H9 (cell line): Measurements from ENCODE around the gene CALML4. TPM values are rescaled to one million over a fixed set of nuclear protein-coding genes. Genes with fewer than 3 reads are reported as not detected.
"Not testable (repeated sequence)": the region's sequence is repeated elsewhere in the genome, so short reads cannot be mapped to it uniquely, and the experiment has no call there.

Experiments used
- DNase-seq: peaks from one replicate; pipeline ENCODE4 v3.0.0-alpha.2; 2017
- H2AFZ ChIP-seq: one replicate; pipeline ENCODE4 v1.6.1; 2013; ENCODE audit warnings: mild to moderate bottlenecking, low read length, control low read depth, moderate library complexity
- H2AK5ac ChIP-seq: 2 replicates; pipeline ENCODE4 v1.6.1; 2013; ENCODE audit warnings: low read length, control low read depth, mixed read lengths; ENCODE audit not compliant: insufficient read length
- H2BK120ac ChIP-seq: one replicate; pipeline ENCODE4 v1.6.1; 2013; ENCODE audit warnings: low read depth, mild to moderate bottlenecking, low read length, control low read depth, inconsistent platforms; ENCODE audit not compliant: poor library complexity, severe bottlenecking
- H2BK12ac ChIP-seq: 2 replicates; pipeline ENCODE4 v1.6.1; 2013; ENCODE audit warnings: low read length, control low read depth, mixed read lengths, low read depth; ENCODE audit not compliant: insufficient read length
- H2BK15ac ChIP-seq: 2 replicates; pipeline ENCODE4 v1.6.1; 2013; ENCODE audit warnings: low read depth, low read length, control low read depth
- H2BK20ac ChIP-seq: one replicate; pipeline ENCODE4 v1.6.1; 2013; ENCODE audit warnings: low read depth, mild to moderate bottlenecking, low read length, control low read depth, inconsistent platforms; ENCODE audit not compliant: poor library complexity, severe bottlenecking
- H2BK5ac ChIP-seq: 2 replicates; pipeline ENCODE4 v1.6.1; 2013; ENCODE audit warnings: low read length, control low read depth, mixed read lengths; ENCODE audit not compliant: insufficient read length
- H3K14ac ChIP-seq: 2 replicates; pipeline ENCODE4 v1.6.1; 2013; ENCODE audit warnings: low read length, control low read depth; ENCODE audit not compliant: insufficient read depth
- H3K18ac ChIP-seq: 2 replicates; pipeline ENCODE4 v1.6.1; 2013; ENCODE audit warnings: low read depth, mild to moderate bottlenecking, mixed read lengths, low read length, control low read depth; ENCODE audit not compliant: insufficient read length
- H3K23ac ChIP-seq: 2 replicates; pipeline ENCODE4 v1.6.1; 2013; ENCODE audit warnings: low read length, control low read depth, mixed read lengths, low read depth; ENCODE audit not compliant: insufficient read length
- H3K23me2 ChIP-seq: 2 replicates; pipeline ENCODE4 v1.6.1; 2013; ENCODE audit warnings: low read depth, mild to moderate bottlenecking, mixed read lengths, low read length, control low read depth; ENCODE audit not compliant: insufficient read length, poor library complexity, severe bottlenecking
- H3K27ac ChIP-seq: 2 replicates; pipeline ENCODE4 v1.5.1; 2013; ENCODE audit warnings: low read length, control low read depth, mixed read lengths, low read depth; ENCODE audit not compliant: insufficient read length
- H3K27me3 ChIP-seq: 2 replicates; pipeline ENCODE4 v1.6.1; 2013; ENCODE audit warnings: low read length, control low read depth, inconsistent platforms; ENCODE audit not compliant: insufficient read depth
- H3K4ac ChIP-seq: 2 replicates; pipeline ENCODE4 v1.6.1; 2013; ENCODE audit warnings: low read depth, mild to moderate bottlenecking, control low read depth, inconsistent platforms, low read length, moderate library complexity
- H3K4me1 ChIP-seq: 2 replicates; pipeline ENCODE4 v1.6.1; 2013; ENCODE audit warnings: low read length, control low read depth, inconsistent platforms; ENCODE audit not compliant: insufficient read depth
- H3K4me2 ChIP-seq: 2 replicates; pipeline ENCODE4 v1.6.1; 2013; ENCODE audit warnings: low read length, control low read depth, mixed read lengths; ENCODE audit not compliant: insufficient read length, insufficient read depth
- H3K56ac ChIP-seq: 2 replicates; pipeline ENCODE4 v1.6.1; 2013; ENCODE audit warnings: low read depth, mild to moderate bottlenecking, mixed read lengths, low read length, control low read depth; ENCODE audit not compliant: insufficient read length
- H3K79me1 ChIP-seq: 2 replicates; pipeline ENCODE4 v1.6.1; 2013; ENCODE audit warnings: low read depth, mild to moderate bottlenecking, moderate library complexity, low read length, control low read depth, inconsistent platforms; ENCODE audit not compliant: insufficient read depth, poor library complexity, severe bottlenecking
- H3K79me2 ChIP-seq: 2 replicates; pipeline ENCODE4 v1.6.1; 2013; ENCODE audit warnings: low read length, control low read depth, inconsistent platforms; ENCODE audit not compliant: insufficient read depth
- H3K9ac ChIP-seq: 2 replicates; pipeline ENCODE4 v1.6.1; 2013; ENCODE audit warnings: low read length, control low read depth, mixed read lengths; ENCODE audit not compliant: insufficient read length; ENCODE audit errors: extremely low read depth
- H3K9me3 ChIP-seq: one replicate; pipeline ENCODE4 v1.6.1; 2013; ENCODE audit warnings: low read depth, low read length, inconsistent platforms; ENCODE audit not compliant: control insufficient read depth
- H3T11ph ChIP-seq: one replicate; pipeline ENCODE4 v1.6.1; 2013; ENCODE audit warnings: mild to moderate bottlenecking, low read length, control low read depth, inconsistent platforms
- H4K20me1 ChIP-seq: one replicate; pipeline ENCODE4 v1.6.1; 2013; ENCODE audit not compliant: control insufficient read depth, insufficient read length, insufficient read depth
- H4K5ac ChIP-seq: 2 replicates; pipeline ENCODE4 v1.6.1; 2013; ENCODE audit warnings: low read depth, mild to moderate bottlenecking, mixed read lengths, low read length, control low read depth; ENCODE audit not compliant: insufficient read length
- H4K8ac ChIP-seq: replicated peaks from 2 replicates; pipeline ENCODE4 v1.6.1; 2013; ENCODE audit warnings: low read length, control low read depth, mixed read lengths, low read depth; ENCODE audit not compliant: insufficient read length
- H4K91ac ChIP-seq: 2 replicates; pipeline ENCODE4 v1.6.1; 2013; ENCODE audit warnings: low read depth, mild to moderate bottlenecking, moderate library complexity, mixed read lengths, low read length, control low read depth; ENCODE audit not compliant: insufficient read length
- H3K27ac Mint-ChIP-seq, 3 experiments: 2 replicates in 2 of 3; 3 replicates in 1 of 3; pipeline ENCODE4 v1.8.0; 2020 to 2021; ENCODE audit warnings: mixed read lengths in 3 of 3, mild to moderate bottlenecking in 1 of 3, moderate library complexity in 1 of 3
- H3K27me3 Mint-ChIP-seq: 2 replicates; pipeline ENCODE4 v1.8.0; 2021; ENCODE audit warnings: low read depth, mild to moderate bottlenecking, moderate library complexity, mixed read lengths
- H3K36me3 Mint-ChIP-seq, 3 experiments: 2 replicates in 2 of 3; 3 replicates in 1 of 3; pipeline ENCODE4 v1.8.0; 2020 to 2021; ENCODE audit warnings: low read depth in 3 of 3, mixed read lengths in 3 of 3; ENCODE audit not compliant: insufficient read depth in 1 of 3
- H3K4me1 Mint-ChIP-seq, 2 experiments: 2 replicates each; pipeline ENCODE4 v1.8.0; 2020; ENCODE audit warnings: mixed read lengths in 2 of 2
- H3K4me3 Mint-ChIP-seq, 2 experiments: 2 replicates in 1 of 2; 3 replicates in 1 of 2; pipeline ENCODE4 v1.8.0; 2020 to 2021; ENCODE audit warnings: mild to moderate bottlenecking in 2 of 2, mixed read lengths in 2 of 2, moderate library complexity in 1 of 2
- H3K9me3 Mint-ChIP-seq, 2 experiments: 2 replicates in 1 of 2; 3 replicates in 1 of 2; pipeline ENCODE4 v1.8.0; 2020; ENCODE audit warnings: mild to moderate bottlenecking in 2 of 2, mixed read lengths in 2 of 2, moderate library complexity in 1 of 2
- CTCF ChIP-seq: fragments of 200-600 bp; sonication (generic); conservative IDR thresholded peaks from 3 replicates; pipeline ENCODE4 v1.8.0; 2021; ENCODE audit warnings: antibody characterized with exemption, mild to moderate bottlenecking
- WGBS: extraction: QIAGEN DNeasy Blood & Tissue Kit; methylation state at CpG from one replicate; pipeline ENCODE4 v1.1.7; 2013; ENCODE audit warnings: missing lambda C conversion rate, low lambda C conversion rate, mixed read lengths; ENCODE audit not compliant: insufficient read length; ENCODE audit errors: extremely low coverage; 5-methylcytosine and 5-hydroxymethylcytosine counted together
- total RNA-seq: library from RNA; stranded (reverse); gene quantifications from 2 replicates; pipeline ENCODE4 v1.2.1, GENCODE V29; 2021

The CALML4 gene
- total RNA-seq, 1 experiment from 2014 or later, result 11.8 TPM

- no peak for TF ChIP-seq CTCF
- no peaks in the 10 kb centered on the region for H3K4me1 ChIP-seq
- no peak overlapping the region for H3K4ac ChIP-seq
- no peak overlapping the region for H3K23ac ChIP-seq
- H3K79me2 ChIP-seq, result peaks cover 2% of the 10 kb centered on the region; the same call in 1 of the 2 replicates
- H3K56ac ChIP-seq, result no peak overlapping the region
- H2AFZ ChIP-seq, result no peak overlapping the region
- Mint-ChIP-seq H3K9me3 (no peaks in the 10 kb centered on the region), H3K27me3 (no peaks in the 10 kb centered on the region), H3K36me3 (peaks cover 2 to 25% (median 23%) of the 10 kb centered on the region in 3 experiments; a peak in 6 of 7 replicates), H3K4me3 (no peak overlapping the region), H3K4me1 (no peaks in the 10 kb centered on the region), H3K27ac (no peak overlapping the region)
- H3K27me3 ChIP-seq, result no peaks in the 10 kb centered on the region
- no peak overlapping the region for H3T11ph ChIP-seq
- H4K91ac ChIP-seq, result no peak overlapping the region
- H3K14ac ChIP-seq, result no peak overlapping the region
- H3K9ac ChIP-seq, result no peak overlapping the region
- H3K23me2 ChIP-seq, result no peaks in the 10 kb centered on the region
- no peaks in the 10 kb centered on the region for H4K20me1 ChIP-seq
- H2BK5ac ChIP-seq, result no peak overlapping the region
- no peak overlapping the region for H4K8ac ChIP-seq
- no peak overlapping the region for H2BK20ac ChIP-seq
- no peak overlapping the region for H3K27ac ChIP-seq
- no peak overlapping the region for H3K18ac ChIP-seq
- no peak overlapping the region for H3K4me2 ChIP-seq
- no peaks in the 10 kb centered on the region for H3K9me3 ChIP-seq
- H2BK120ac ChIP-seq, result no peak overlapping the region
- H2BK15ac ChIP-seq, result no peak overlapping the region
- H4K5ac ChIP-seq, result no peak overlapping the region
- no CpG with 5 or more reads among the region's 4 CpGs for WGBS
- H3K79me1 ChIP-seq, result no peaks in the 10 kb centered on the region
- DNase-seq, result no peak
- no peak overlapping the region for H2BK12ac ChIP-seq
- no peak overlapping the region for H2AK5ac ChIP-seq
Observed at GRCh38 chr15:68173119-68173518, 32.0 kb downstream of the CALML4 start.

GRCh38 chr15:68172037-68172436, 33.1 kb downstream of the CALML4 start:
- not testable (repeated sequence) for H4K5ac ChIP-seq, H3K18ac ChIP-seq, H3K27me3 Mint-ChIP-seq, H4K20me1 ChIP-seq, H3T11ph ChIP-seq, H3K79me1 ChIP-seq, H3K4me1 ChIP-seq, H3K9ac ChIP-seq, H2BK120ac ChIP-seq, H3K4me2 ChIP-seq, H2BK15ac ChIP-seq, H3K27me3 ChIP-seq, H2AFZ ChIP-seq, H4K91ac ChIP-seq, H3K4me3 Mint-ChIP-seq, H2BK12ac ChIP-seq, H2AK5ac ChIP-seq, H3K27ac Mint-ChIP-seq, H3K14ac ChIP-seq, H4K8ac ChIP-seq, H3K23ac ChIP-seq, H3K23me2 ChIP-seq, H3K27ac ChIP-seq, H2BK5ac ChIP-seq, H3K79me2 ChIP-seq, H3K4ac ChIP-seq, H3K4me1 Mint-ChIP-seq, H3K9me3 ChIP-seq, H3K56ac ChIP-seq, DNase-seq, H3K9me3 Mint-ChIP-seq, H2BK20ac ChIP-seq
- no CpG with 5 or more reads among the region's 2 CpGs for WGBS
- H3K36me3 Mint-ChIP-seq, result peaks cover 2 to 16% (median 13%) of the 10 kb centered on the region in 3 experiments; a peak in 5 of 7 replicates
